Measurements from ENCODE around the gene PLOD2. TPM values are rescaled to one million over a fixed set of nuclear protein-coding genes. Genes with fewer than 3 reads are reported as not detected.

PLOD2 gene
- total RNA-seq, 1 experiment from 2014 or later: 36.6 TPM

- TF ChIP-seq ERG (CRISPR knock-in tag; IDR thresholded peaks at IDR 0.05) (no peak), ZNF263 (CRISPR knock-in tag; IDR thresholded peaks at IDR 0.05; ENCODE audit: low read depth) (no peak), NR3C1 (CRISPR knock-in tag; conservative IDR thresholded peaks at IDR 0.05; ENCODE audit: low read depth) (no peak)
Observed at GRCh38 chr3:146154316-146154715, 6.7 kb downstream of the PLOD2 start (continued).

DNA sequence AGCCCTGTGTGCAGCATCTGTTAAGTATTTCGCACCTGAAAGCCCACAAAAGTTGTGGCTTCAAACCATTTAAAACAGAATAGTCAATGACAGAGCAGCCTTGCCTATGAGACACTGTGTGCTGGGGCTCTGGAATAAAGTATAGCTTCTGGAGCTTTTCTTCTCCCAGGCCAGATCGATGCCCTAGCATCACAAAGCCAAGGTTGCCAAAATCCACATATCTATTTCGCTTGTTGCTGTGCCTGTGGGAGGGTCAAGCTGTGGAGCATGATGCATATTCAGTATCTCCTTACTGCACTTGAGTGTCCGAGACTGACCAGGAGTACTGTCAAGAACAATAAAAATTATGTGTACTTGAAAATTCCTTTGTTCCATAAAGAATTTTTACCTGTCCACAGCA, 7.6 kb downstream of the PLOD2 start:
- H3K4me1 Mint-ChIP-seq: peaks cover 67% of the 10 kb centered on the region
- no peaks in the 10 kb centered on the region for H3K9me3 Mint-ChIP-seq
- H3K27me3 Mint-ChIP-seq (ENCODE audit: low read depth): no peaks in the 10 kb centered on the region
- no peak for DNase-seq (ENCODE audit: low spot score)
- peak overlapping the region; percentile 57 for H3K27ac Mint-ChIP-seq
- peaks cover 2% of the 10 kb centered on the region; the same call in 1 of the 2 replicates for H3K36me3 Mint-ChIP-seq
- peak; percentile 63 for ATAC-seq
- 0 out of 2 replicates have a peak overlapping the region, but pooled peaks have one; percentile 9 for H3K4me3 Mint-ChIP-seq
- TF ChIP-seq SOX15 (CRISPR knock-in tag; IDR thresholded peaks at IDR 0.05): no peak
- TF ChIP-seq TEAD4 (CRISPR knock-in tag; IDR thresholded peaks at IDR 0.05): no peak
- POLR2A ChIA-PET: no interaction called here
- CTCF ChIA-PET: interaction anchor here (1.1 to 1.3 kb wide), 2 partner anchors 34 to 88 kb away, joined by 3 to 4 read pairs; no protein-coding TSS in a partner anchor

GRCh38 chr3:146152834-146153233, 8.2 kb downstream of the PLOD2 start:
- ATAC-seq: peak; percentile 73
- Mint-ChIP-seq H3K9me3 (no peaks in the 10 kb centered on the region), H3K27me3 (ENCODE audit: low read depth) (no peaks in the 10 kb centered on the region), H3K27ac (peak overlapping the region; percentile 57), H3K4me3 (no peak overlapping the region), H3K36me3 (peaks cover 2% of the 10 kb centered on the region; the same call in 1 of the 2 replicates), H3K4me1 (peaks cover 66% of the 10 kb centered on the region)
- CTCF ChIA-PET: interaction anchor here (1.1 to 1.3 kb wide), 2 partner anchors 35 to 87 kb away, joined by 3 to 4 read pairs; no protein-coding TSS in a partner anchor
- DNase-seq (ENCODE audit: low spot score): peak; percentile 12
- TF ChIP-seq, protein P1, sequence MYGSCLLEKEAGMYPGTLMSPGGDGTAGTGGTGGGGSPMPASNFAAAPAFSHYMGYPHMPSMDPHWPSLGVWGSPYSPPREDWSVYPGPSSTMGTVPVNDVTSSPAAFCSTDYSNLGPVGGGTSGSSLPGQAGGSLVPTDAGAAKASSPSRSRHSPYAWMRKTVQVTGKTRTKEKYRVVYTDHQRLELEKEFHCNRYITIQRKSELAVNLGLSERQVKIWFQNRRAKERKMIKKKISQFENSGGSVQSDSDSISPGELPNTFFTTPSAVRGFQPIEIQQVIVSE (CRISPR knock-in tag; IDR thresholded peaks at IDR 0.05; ENCODE audit: borderline replicate concordance): no peak
- TF ChIP-seq SOX15 (CRISPR knock-in tag; IDR thresholded peaks at IDR 0.05): no peak
- TF ChIP-seq, protein P2, sequence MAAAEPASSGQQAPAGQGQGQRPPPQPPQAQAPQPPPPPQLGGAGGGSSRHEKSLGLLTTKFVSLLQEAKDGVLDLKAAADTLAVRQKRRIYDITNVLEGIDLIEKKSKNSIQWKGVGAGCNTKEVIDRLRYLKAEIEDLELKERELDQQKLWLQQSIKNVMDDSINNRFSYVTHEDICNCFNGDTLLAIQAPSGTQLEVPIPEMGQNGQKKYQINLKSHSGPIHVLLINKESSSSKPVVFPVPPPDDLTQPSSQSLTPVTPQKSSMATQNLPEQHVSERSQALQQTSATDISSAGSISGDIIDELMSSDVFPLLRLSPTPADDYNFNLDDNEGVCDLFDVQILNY (CRISPR knock-in tag; IDR thresholded peaks at IDR 0.05): no peak
- no peak for TF ChIP-seq MXD4 (CRISPR knock-in tag; IDR thresholded peaks at IDR 0.05; ENCODE audit: borderline replicate concordance)
- no peak for TF ChIP-seq AFF4 (CRISPR knock-in tag; IDR thresholded peaks at IDR 0.05; ENCODE audit: borderline replicate concordance)
- TF ChIP-seq, protein P3, sequence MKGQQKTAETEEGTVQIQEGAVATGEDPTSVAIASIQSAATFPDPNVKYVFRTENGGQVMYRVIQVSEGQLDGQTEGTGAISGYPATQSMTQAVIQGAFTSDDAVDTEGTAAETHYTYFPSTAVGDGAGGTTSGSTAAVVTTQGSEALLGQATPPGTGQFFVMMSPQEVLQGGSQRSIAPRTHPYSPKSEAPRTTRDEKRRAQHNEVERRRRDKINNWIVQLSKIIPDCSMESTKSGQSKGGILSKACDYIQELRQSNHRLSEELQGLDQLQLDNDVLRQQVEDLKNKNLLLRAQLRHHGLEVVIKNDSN (CRISPR knock-in tag; IDR thresholded peaks at IDR 0.05): no peak
- no peak for TF ChIP-seq TP53 (CRISPR knock-in tag; IDR thresholded peaks at IDR 0.05)
- no peak for TF ChIP-seq NFYB (CRISPR knock-in tag; conservative IDR thresholded peaks at IDR 0.05; ENCODE audit: low read depth)
- no peak for TF ChIP-seq RORB (CRISPR knock-in tag; IDR thresholded peaks at IDR 0.05)
- TF ChIP-seq ELF4 (CRISPR knock-in tag; IDR thresholded peaks at IDR 0.05; ENCODE audit: low read depth): no peak
- TF ChIP-seq MYBL2 (CRISPR knock-in tag; IDR thresholded peaks at IDR 0.05): no peak
- no peak for TF ChIP-seq ZMAT4 (CRISPR knock-in tag; IDR thresholded peaks at IDR 0.05)
- no peak for TF ChIP-seq NR3C1 (CRISPR knock-in tag; conservative IDR thresholded peaks at IDR 0.05; ENCODE audit: low read depth)
- TF ChIP-seq HMGA2 (CRISPR knock-in tag; IDR thresholded peaks at IDR 0.05): no peak
- no peak for TF ChIP-seq CREM (CRISPR knock-in tag; IDR thresholded peaks at IDR 0.05)
- TF ChIP-seq ZNF138 (CRISPR knock-in tag; conservative IDR thresholded peaks at IDR 0.05): no peak
- POLR2A ChIA-PET: no interaction called here
